Measurements from ENCODE around the gene WBP2.

The WBP2 gene

GRCh38 chr17:75843577-75844529, 11.3 kb downstream of the WBP2 start, which contains the start of gene UNC13D:
TSS of gene UNC13D (minus strand) at chr17:75844404. CDS start at chr17:75844337, 67 bp downstream.
- no peak for DNase-seq

GRCh38 chr17:75842963-75843576, 12.1 kb downstream of the WBP2 start:
- no peak for DNase-seq

GRCh38 chr17:75842411-75842810, 12.7 kb downstream of the WBP2 start:
- DNase-seq: no peak

- DNase-seq: no peak
These were observed 14.4 kb downstream of the WBP2 start for GRCh38 chr17:75840799-75841164.

- no peak for DNase-seq
These were observed 15.0 kb downstream of the WBP2 start for GRCh38 chr17:75839942-75840798.

- no peak for DNase-seq
These were observed 16.7 kb downstream of the WBP2 start for GRCh38 chr17:75838410-75838809.

GRCh38 chr17:75837899-75838298, 17.2 kb downstream of the WBP2 start:
- DNase-seq: no peak

GRCh38 chr17:75836605-75837004, 18.5 kb downstream of the WBP2 start:
- no peak for DNase-seq

- DNase-seq: no peak
These were observed 19.5 kb downstream of the WBP2 start for GRCh38 chr17:75835654-75835987.

GRCh38 chr17:75834928-75835653, 20.0 kb downstream of the WBP2 start:
- DNase-seq: no peak

- no peak for DNase-seq
These were observed 20.7 kb downstream of the WBP2 start for GRCh38 chr17:75834279-75834920.

- DNase-seq: no peak
These were observed 22.3 kb downstream of the WBP2 start for GRCh38 chr17:75832652-75833400.

GRCh38 chr17:75832164-75832651, 22.9 kb downstream of the WBP2 start:
- DNase-seq: no peak

GRCh38 chr17:75831032-75831571, 24.0 kb downstream of the WBP2 start:
- no peak for DNase-seq

- DNase-seq: no peak
These were observed 24.7 kb downstream of the WBP2 start for GRCh38 chr17:75830164-75831031.

GRCh38 chr17:75829747-75830146, 25.4 kb downstream of the WBP2 start:
- no peak for DNase-seq

GRCh38 chr17:75828741-75829140, 26.4 kb downstream of the WBP2 start:
- no peak for DNase-seq

GRCh38 chr17:75828076-75828400, 27.1 kb downstream of the WBP2 start:
- no peak for DNase-seq

- DNase-seq: peak; percentile 83
These were observed 27.6 kb downstream of the WBP2 start for GRCh38 chr17:75827308-75828075.
